GM19468 (cell line): ENCODE data around the gene APOD.
A peak's percentile ranks its signal among the peaks of the same experiment; 100 is the strongest.
"Not testable (repeated sequence)": the region's sequence is repeated elsewhere in the genome, so short reads cannot be mapped to it uniquely, and the experiment has no call there.

Experiments used
- ATAC-seq: cut with Tn5 transposase; IDR thresholded peaks from one replicate; pipeline ENCODE4 v1.9.1; 2021; ENCODE audit warnings: mild to moderate bottlenecking, moderate library complexity, moderate number of reproducible peaks; ENCODE audit not compliant: unreplicated experiment; ENCODE audit errors: extremely low read depth

APOD gene

GRCh38 chr3:195583831-195584542 lies at the start of gene APOD:
Gene APOD (minus strand): TSS chr3:195583940. CDS start chr3:195579461, 4,479 bp downstream.
- ATAC-seq, result no peak

GRCh38 chr3:195633351-195633750 lies 49.6 kb upstream of the APOD start:
- ATAC-seq, result not testable (repeated sequence)

- not testable (repeated sequence) for ATAC-seq
Observed at GRCh38 chr3:195632501-195633185, 48.9 kb upstream of the APOD start.

- not testable (repeated sequence) for ATAC-seq
Observed at GRCh38 chr3:195632046-195632445, 48.3 kb upstream of the APOD start.

- ATAC-seq, result not testable (repeated sequence)
Observed at GRCh38 chr3:195630938-195631495, 47.3 kb upstream of the APOD start.

- ATAC-seq, result not testable (repeated sequence)
Observed at GRCh38 chr3:195630086-195630917, 46.6 kb upstream of the APOD start.

- ATAC-seq, result not testable (repeated sequence)
Observed at GRCh38 chr3:195629682-195630081, 45.9 kb upstream of the APOD start.

GRCh38 chr3:195628386-195628920 lies 44.7 kb upstream of the APOD start:
- ATAC-seq, result not testable (repeated sequence)

GRCh38 chr3:195627515-195628385 lies 44.0 kb upstream of the APOD start:
- ATAC-seq, result not testable (repeated sequence)

GRCh38 chr3:195624603-195625560 lies 41.1 kb upstream of the APOD start:
- peak; percentile 63 for ATAC-seq

- ATAC-seq, result not testable (repeated sequence)
Observed at GRCh38 chr3:195624171-195624570, 40.4 kb upstream of the APOD start.

GRCh38 chr3:195623217-195623965 lies 39.7 kb upstream of the APOD start:
- not testable (repeated sequence) for ATAC-seq

- not testable (repeated sequence) for ATAC-seq
Observed at GRCh38 chr3:195622523-195623170, 38.9 kb upstream of the APOD start.

GRCh38 chr3:195622012-195622411 lies 38.3 kb upstream of the APOD start:
- not testable (repeated sequence) for ATAC-seq

GRCh38 chr3:195621095-195621494 lies 37.4 kb upstream of the APOD start:
- not testable (repeated sequence) for ATAC-seq

GRCh38 chr3:195620476-195620875 lies 36.7 kb upstream of the APOD start:
- not testable (repeated sequence) for ATAC-seq
